IMR-90 (cell line): ENCODE results near the gene NOS1. TPM values are rescaled to one million over a fixed set of nuclear protein-coding genes. Genes with fewer than 3 reads are reported as not detected.

Experiments
- ATAC-seq: fragments of 200-7000 bp; cut with Tn5 transposase; 2 replicates; pipeline ENCODE4 v1.9.1; 2020; ENCODE audit warnings: low read depth, mild to moderate bottlenecking, moderate library complexity
- BruUV-seq: library from RNA; stranded (reverse); fragments of 400-500 nt; replicated peaks from 2 replicates; lab custom pipeline; 2021; lab: Mats Ljungman, UMichigan
- CTCF ChIA-PET: fragments of 300-600 bp; formaldehyde crosslinking; extraction: SDS; loops from one replicate; lab custom pipeline; 2021; ENCODE audit warnings: antibody characterized with exemption; lab: Yijun Ruan, JAX
- POLR2A ChIA-PET: fragments of 300-600 bp; sonication (Branson Sonifier 250); formaldehyde crosslinking; loops from one replicate; lab custom pipeline; 2022; ENCODE audit warnings: antibody characterized with exemption; ENCODE audit not compliant: unreplicated experiment; lab: Charles Lee
- DNase-seq: peaks from one replicate; pipeline ENCODE4 v3.0.0; 2013
- H2AFZ ChIP-seq: replicated peaks from 2 replicates; pipeline ENCODE3; 2013; ENCODE audit warnings: low read length, mild to moderate bottlenecking; ENCODE audit not compliant: poor library complexity
- H2AK5ac ChIP-seq: 2 replicates; pipeline ENCODE4 v1.6.1; 2013; ENCODE audit warnings: low read depth, low read length, inconsistent platforms
- H2AK9ac ChIP-seq: replicated peaks from 2 replicates; pipeline ENCODE3; 2013; ENCODE audit warnings: mild to moderate bottlenecking, low read depth, low read length, moderate library complexity; ENCODE audit not compliant: poor library complexity
- H2BK120ac ChIP-seq: 2 replicates; pipeline ENCODE4 v1.6.1; 2013; ENCODE audit warnings: low read depth, low read length, inconsistent platforms
- H2BK15ac ChIP-seq: 3 replicates; pipeline ENCODE4 v1.6.1; 2013; ENCODE audit warnings: low read depth, low read length, inconsistent platforms
- H2BK20ac ChIP-seq: 2 replicates; pipeline ENCODE4 v1.6.1; 2013; ENCODE audit warnings: low read depth, mild to moderate bottlenecking, inconsistent platforms, low read length, moderate library complexity
- H2BK5ac ChIP-seq: 2 replicates; pipeline ENCODE4 v1.6.1; 2013; ENCODE audit warnings: mild to moderate bottlenecking, low read depth, low read length, inconsistent platforms; ENCODE audit not compliant: poor library complexity, severe bottlenecking
- H3K14ac ChIP-seq: replicated peaks from 2 replicates; pipeline ENCODE4 v1.6.1; 2013; ENCODE audit warnings: low read depth, low read length, inconsistent platforms
- H3K18ac ChIP-seq: 2 replicates; pipeline ENCODE4 v1.6.1; 2013; ENCODE audit warnings: low read depth, low read length, control low read depth
- H3K23ac ChIP-seq: 2 replicates; pipeline ENCODE4 v1.6.1; 2013; ENCODE audit warnings: low read depth, low read length, inconsistent platforms
- H3K27ac ChIP-seq: 2 replicates; pipeline ENCODE4 v1.5.1; 2013; ENCODE audit warnings: mild to moderate bottlenecking, control low read depth, low read length; ENCODE audit not compliant: insufficient read depth
- H3K27me3 ChIP-seq: 2 replicates; pipeline ENCODE4 v1.6.1; 2013; ENCODE audit warnings: low read length; ENCODE audit not compliant: control insufficient read depth, insufficient read depth
- H3K36me3 ChIP-seq: 2 replicates; pipeline ENCODE4 v1.6.1; 2013; ENCODE audit warnings: low read length, mixed read lengths; ENCODE audit not compliant: control insufficient read depth, insufficient read depth
- H3K4ac ChIP-seq: 2 replicates; pipeline ENCODE4 v1.6.1; 2013; ENCODE audit warnings: low read depth, low read length, inconsistent platforms
- H3K4me1 ChIP-seq: 2 replicates; pipeline ENCODE4 v1.6.1; 2013; ENCODE audit warnings: low read length, mixed read lengths; ENCODE audit not compliant: control insufficient read depth, insufficient read depth
- H3K4me2 ChIP-seq: 2 replicates; pipeline ENCODE4 v1.6.1; 2013; ENCODE audit warnings: low read depth, mild to moderate bottlenecking, control low read depth, low read length, moderate library complexity
- H3K4me3 ChIP-seq: 2 replicates; pipeline ENCODE4 v1.5.1; 2013; ENCODE audit warnings: low read depth, mild to moderate bottlenecking, control low read depth, low read length, moderate library complexity; ENCODE audit not compliant: insufficient read depth
- H3K56ac ChIP-seq: 2 replicates; pipeline ENCODE4 v1.6.1; 2013; ENCODE audit warnings: low read length, inconsistent platforms; ENCODE audit not compliant: insufficient read depth; ENCODE audit errors: extremely low read depth
- H3K79me1 ChIP-seq, 2 experiments: 2 replicates each; pipeline ENCODE4 v1.6.1; 2013; ENCODE audit warnings: low read length in 2 of 2, inconsistent platforms in 1 of 2, low read depth in 1 of 2
- H3K9ac ChIP-seq: 2 replicates; pipeline ENCODE4 v1.6.1; 2013; ENCODE audit warnings: low read depth, low read length, control low read depth
- H3K9me1 ChIP-seq: 2 replicates; pipeline ENCODE4 v1.6.1; 2013; ENCODE audit warnings: low read length, inconsistent platforms; ENCODE audit not compliant: insufficient read depth
- H3K9me3 ChIP-seq: 2 replicates; pipeline ENCODE4 v1.6.1; 2013; ENCODE audit warnings: low read length; ENCODE audit not compliant: control insufficient read depth, insufficient read depth
- H4K20me1 ChIP-seq: 2 replicates; pipeline ENCODE4 v1.6.1; 2013; ENCODE audit warnings: low read length, inconsistent platforms; ENCODE audit not compliant: insufficient read depth
- H4K5ac ChIP-seq: 2 replicates; pipeline ENCODE4 v1.6.1; 2013; ENCODE audit warnings: mild to moderate bottlenecking, low read depth, low read length, control low read depth
- H4K8ac ChIP-seq, 2 experiments: 2 replicates each; pipeline ENCODE4 v1.6.1; 2013; ENCODE audit warnings: low read depth in 2 of 2, low read length in 2 of 2, control low read depth in 1 of 2, inconsistent platforms in 1 of 2
- H4K91ac ChIP-seq: 2 replicates; pipeline ENCODE4 v1.6.1; 2013; ENCODE audit warnings: low read depth, low read length, inconsistent platforms; ENCODE audit not compliant: insufficient read depth
- CEBPB ChIP-seq: IDR thresholded peaks from 2 replicates; pipeline ENCODE4 v1.6.1; 2012; ENCODE audit warnings: low read depth, low read length, improper control_type of control experiment
- CHD1 ChIP-seq: IDR thresholded peaks from 2 replicates; pipeline ENCODE4 v1.6.1; 2012; ENCODE audit warnings: low read depth, low read length, improper control_type of control experiment
- NFE2L2 ChIP-seq: fragments of 150-350 bp; IDR thresholded peaks from 2 replicates; pipeline ENCODE4 v1.6.1; 2016; ENCODE audit warnings: low read depth, mild to moderate bottlenecking, low read length
- POLR2A ChIP-seq: IDR thresholded peaks from 2 replicates; pipeline ENCODE4 v1.6.1; 2012; ENCODE audit warnings: mild to moderate bottlenecking, low read depth, low read length
- RAD21 ChIP-seq: IDR thresholded peaks from 2 replicates; pipeline ENCODE4 v1.6.1; 2012; ENCODE audit warnings: low read length, improper control_type of control experiment
- USF2 ChIP-seq: fragments of 150-350 bp; IDR thresholded peaks from 2 replicates; pipeline ENCODE4 v1.6.1; 2017; ENCODE audit warnings: mild to moderate bottlenecking, antibody characterized with exemption, low read length, low read depth
- WGBS, 2 experiments: methylation state at CpG; one replicate each; pipeline versions ENCODE4 v1.1.5 to v1.1.7; 2013; ENCODE audit warnings: missing lambda C conversion rate in 2 of 2; ENCODE audit not compliant: insufficient read length in 1 of 2; ENCODE audit errors: extremely low coverage in 2 of 2; 5-methylcytosine and 5-hydroxymethylcytosine counted together
- dilution Hi-C: fragments of 300-500 bp; cut with HindIII; formaldehyde crosslinking; loops from one replicate; pipeline ENCODE4 v1.14.3; 2018; ENCODE audit warnings: low sequenced_read_pairs; ENCODE audit not compliant: unreplicated experiment
- in situ Hi-C: fragments of 300-500 bp; cut with MboI; formaldehyde crosslinking; loops from 3 replicates; pipeline ENCODE4 v1.14.3; 2019; ENCODE audit warnings: low sequenced_read_pairs, inconsistent platforms, mixed read lengths
- intact Hi-C: fragments of 100-400 bp; cut with micrococcal nuclease; formaldehyde crosslinking; loops from 2 replicates; pipeline ENCODE4 v1.10.0; 2022
- polyA plus RNA-seq, 3 experiments: library from polyadenylated mRNA; depleted of rRNA; stranded (reverse); fragments of >200 nt; gene quantifications; 2 replicates each; pipeline ENCODE4 v1.2.3, GENCODE V29; 2012; ENCODE audit warnings: low replicate concordance in 1 of 3
- total RNA-seq: library from RNA; depleted of rRNA; stranded (reverse); fragments of >200 nt; gene quantifications from 2 replicates; pipeline ENCODE4 v1.2.3, GENCODE V29; 2012
- TF ChIP-seq, protein P1 (sequence below): conservative IDR thresholded peaks from 2 replicates; pipeline ENCODE4 v1.5.1; 2012; ENCODE audit warnings: mild to moderate bottlenecking, low read depth, low read length, improper control_type of control experiment
- TF ChIP-seq, protein P2 (sequence below): fragments of 150-350 bp; IDR thresholded peaks from 2 replicates; pipeline ENCODE4 v1.6.1; 2016; ENCODE audit warnings: low read depth, mild to moderate bottlenecking, low read length, moderate library complexity, borderline replicate concordance

Gene NOS1
- total and polyA plus RNA-seq, 2 of the 4 experiments (the other 2 are of a cell fraction): 0.09 TPM; not detected in 1

DNA sequence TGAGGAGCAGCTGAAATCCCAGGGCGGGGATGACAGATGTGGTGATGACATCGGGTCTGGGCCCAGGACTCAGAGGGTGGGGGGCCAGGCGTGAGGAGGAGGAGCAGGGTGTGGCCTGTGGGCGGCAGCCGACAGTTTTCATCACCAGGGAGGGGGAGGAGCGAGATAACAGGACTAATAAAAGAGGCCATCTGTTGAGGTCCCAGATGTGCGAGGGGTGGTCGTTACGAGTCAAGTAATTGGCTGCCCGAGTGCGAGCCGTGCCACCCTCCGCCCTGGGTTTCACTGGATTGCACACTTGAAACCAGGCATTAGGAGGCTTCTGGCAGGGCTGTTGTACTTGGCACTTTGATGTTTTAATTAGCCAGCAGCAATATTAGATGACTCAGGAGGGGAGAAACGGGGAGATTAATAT lies 67.2 kb downstream of the NOS1 start:
- H3K23ac ChIP-seq: no peak overlapping the region
- no peak overlapping the region for H3K4me2 ChIP-seq
- H3K27ac ChIP-seq: no peak overlapping the region
- no peak overlapping the region for H3K4me3 ChIP-seq
- CTCF ChIA-PET: no interaction called here
- no peaks in the 10 kb centered on the region for H3K36me3 ChIP-seq
- no peaks in the 10 kb centered on the region for H3K79me1 ChIP-seq
- ATAC-seq (no peak), DNase-seq (no peak)
- no peak overlapping the region for H3K56ac ChIP-seq
- no peak overlapping the region for H2AK5ac ChIP-seq
- H4K8ac ChIP-seq: no peak overlapping the region
- intact Hi-C loops (no loop called here), in situ Hi-C loops (no loop called here), dilution Hi-C loops (no loop called here)
- H3K14ac ChIP-seq: no peak overlapping the region
- no peak overlapping the region for H2BK5ac ChIP-seq
- no peak overlapping the region for H4K91ac ChIP-seq
- H3K4me1 ChIP-seq: no peaks in the 10 kb centered on the region
- H3K9ac ChIP-seq: no peak overlapping the region
- H3K9me3 ChIP-seq: peaks cover 28% of the 10 kb centered on the region
- no peak overlapping the region for H2AK9ac ChIP-seq
- TF ChIP-seq CEBPB: no peak
- TF ChIP-seq, protein P1, sequence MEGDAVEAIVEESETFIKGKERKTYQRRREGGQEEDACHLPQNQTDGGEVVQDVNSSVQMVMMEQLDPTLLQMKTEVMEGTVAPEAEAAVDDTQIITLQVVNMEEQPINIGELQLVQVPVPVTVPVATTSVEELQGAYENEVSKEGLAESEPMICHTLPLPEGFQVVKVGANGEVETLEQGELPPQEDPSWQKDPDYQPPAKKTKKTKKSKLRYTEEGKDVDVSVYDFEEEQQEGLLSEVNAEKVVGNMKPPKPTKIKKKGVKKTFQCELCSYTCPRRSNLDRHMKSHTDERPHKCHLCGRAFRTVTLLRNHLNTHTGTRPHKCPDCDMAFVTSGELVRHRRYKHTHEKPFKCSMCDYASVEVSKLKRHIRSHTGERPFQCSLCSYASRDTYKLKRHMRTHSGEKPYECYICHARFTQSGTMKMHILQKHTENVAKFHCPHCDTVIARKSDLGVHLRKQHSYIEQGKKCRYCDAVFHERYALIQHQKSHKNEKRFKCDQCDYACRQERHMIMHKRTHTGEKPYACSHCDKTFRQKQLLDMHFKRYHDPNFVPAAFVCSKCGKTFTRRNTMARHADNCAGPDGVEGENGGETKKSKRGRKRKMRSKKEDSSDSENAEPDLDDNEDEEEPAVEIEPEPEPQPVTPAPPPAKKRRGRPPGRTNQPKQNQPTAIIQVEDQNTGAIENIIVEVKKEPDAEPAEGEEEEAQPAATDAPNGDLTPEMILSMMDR: no peak
- TF ChIP-seq POLR2A: no peak
- no peak for TF ChIP-seq USF2
- TF ChIP-seq CHD1: no peak
- no peak for TF ChIP-seq RAD21
- TF ChIP-seq, protein P2, sequence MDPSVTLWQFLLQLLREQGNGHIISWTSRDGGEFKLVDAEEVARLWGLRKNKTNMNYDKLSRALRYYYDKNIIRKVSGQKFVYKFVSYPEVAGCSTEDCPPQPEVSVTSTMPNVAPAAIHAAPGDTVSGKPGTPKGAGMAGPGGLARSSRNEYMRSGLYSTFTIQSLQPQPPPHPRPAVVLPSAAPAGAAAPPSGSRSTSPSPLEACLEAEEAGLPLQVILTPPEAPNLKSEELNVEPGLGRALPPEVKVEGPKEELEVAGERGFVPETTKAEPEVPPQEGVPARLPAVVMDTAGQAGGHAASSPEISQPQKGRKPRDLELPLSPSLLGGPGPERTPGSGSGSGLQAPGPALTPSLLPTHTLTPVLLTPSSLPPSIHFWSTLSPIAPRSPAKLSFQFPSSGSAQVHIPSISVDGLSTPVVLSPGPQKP: no peak
- no peak for TF ChIP-seq NFE2L2
- H2BK120ac ChIP-seq: no peak overlapping the region
- POLR2A ChIA-PET: no interaction called here
- H3K9me1 ChIP-seq: no peaks in the 10 kb centered on the region
- H3K27me3 ChIP-seq: no peaks in the 10 kb centered on the region
- no peak overlapping the region for H4K5ac ChIP-seq
- no peak overlapping the region for H2BK20ac ChIP-seq
- 7% methylated on average over 8 of the region's 14 CpGs; no CpG with 5 or more reads in 1 of the 2 experiments for WGBS, 2 experiments
- no TSS peak for BruUV-seq
- H2AFZ ChIP-seq: no peak overlapping the region
- no peaks in the 10 kb centered on the region for H4K20me1 ChIP-seq
- H3K4ac ChIP-seq: no peak overlapping the region
- no peak overlapping the region for H2BK15ac ChIP-seq
- H3K18ac ChIP-seq: no peak overlapping the region
